Calu3 (cell line): ENCODE data around the gene ODAD3. TPM values are rescaled to one million over a fixed set of nuclear protein-coding genes. Genes with fewer than 3 reads are reported as not detected.

Source experiments
- BruUV-seq: library from RNA; stranded (reverse); fragments of 400-500 nt; replicated peaks from 2 replicates; lab custom pipeline; 2021; lab: Mats Ljungman, UMichigan
- CTCF ChIA-PET: fragments of 300-600 bp; sonication (Branson Sonifier 250); formaldehyde crosslinking; loops from one replicate; lab custom pipeline; 2022; ENCODE audit warnings: antibody characterized with exemption; lab: Charles Lee
- DNase-seq: peaks from one replicate; pipeline ENCODE4 v3.0.0; 2022
- H3K27ac Mint-ChIP-seq: one replicate; pipeline ENCODE4 v1.8.0; 2022; ENCODE audit warnings: mixed read lengths; ENCODE audit not compliant: unreplicated experiment
- H3K27me3 Mint-ChIP-seq: one replicate; pipeline ENCODE4 v1.8.0; 2022; ENCODE audit warnings: mixed read lengths; ENCODE audit not compliant: unreplicated experiment
- H3K36me3 Mint-ChIP-seq: one replicate; pipeline ENCODE4 v1.8.0; 2022; ENCODE audit warnings: mild to moderate bottlenecking, moderate library complexity, mixed read lengths; ENCODE audit not compliant: insufficient read depth, unreplicated experiment
- H3K4me1 Mint-ChIP-seq: one replicate; pipeline ENCODE4 v1.8.0; 2022; ENCODE audit warnings: mild to moderate bottlenecking, low read depth, mixed read lengths; ENCODE audit not compliant: unreplicated experiment
- H3K4me3 Mint-ChIP-seq: one replicate; pipeline ENCODE4 v1.8.0; 2022; ENCODE audit warnings: mild to moderate bottlenecking, low read depth, moderate library complexity, mixed read lengths; ENCODE audit not compliant: unreplicated experiment
- H3K9me3 Mint-ChIP-seq: one replicate; pipeline ENCODE4 v1.8.0; 2022; ENCODE audit warnings: low read depth, mixed read lengths; ENCODE audit not compliant: unreplicated experiment
- CTCF ChIP-seq: fragments of 200-600 bp; IDR thresholded peaks from one replicate; pipeline ENCODE4 v1.8.0; 2022; ENCODE audit warnings: antibody characterized with exemption; ENCODE audit not compliant: unreplicated experiment
- intact Hi-C: fragments of 100-400 bp; cut with micrococcal nuclease; formaldehyde crosslinking; loops from one replicate; pipeline ENCODE4 v1.10.0; 2022; ENCODE audit not compliant: unreplicated experiment
- total RNA-seq: library from RNA; stranded (reverse); gene quantifications from 2 replicates; pipeline ENCODE4 v1.2.3, GENCODE V29; 2022

ODAD3 gene
- total RNA-seq, 1 experiment from 2014 or later, result not detected

- no TSS peak for BruUV-seq
- Mint-ChIP-seq H3K9me3 (no peaks in the 10 kb centered on the region), H3K27me3 (no peaks in the 10 kb centered on the region), H3K36me3 (peaks cover 9% of the 10 kb centered on the region), H3K4me1 (no peaks in the 10 kb centered on the region), H3K27ac (no peak overlapping the region), H3K4me3 (no peak overlapping the region)
- intact Hi-C loops, result no loop called here
- no peak for TF ChIP-seq CTCF
- CTCF ChIA-PET, result no interaction called here
- no peak for DNase-seq
These were observed 47.5 kb downstream of the ODAD3 start for GRCh38 chr19:11387162-11388034.

GRCh38 chr19:11384778-11385129, 50.2 kb downstream of the ODAD3 start:
- H3K4me3 Mint-ChIP-seq, result peak overlapping the region; percentile 80
- CTCF ChIA-PET, result interaction anchor here (0.7 to 2.3 kb wide), 4 partner anchors 8 to 50 kb away, joined by 3 to 14 read pairs (median 5); partner anchors contain the start of genes ODAD3 and PRKCSH
- H3K36me3 Mint-ChIP-seq, result peaks cover 31% of the 10 kb centered on the region
- DNase-seq, result no peak
- no peak for TF ChIP-seq CTCF
- no TSS peak for BruUV-seq
- peaks cover 19% of the 10 kb centered on the region for H3K4me1 Mint-ChIP-seq
- intact Hi-C loops, result loop anchor here (5.0 kb wide), 2 partner anchors 33 to 92 kb away; partner anchors contain the start of gene RGL3
- H3K27me3 Mint-ChIP-seq, result no peaks in the 10 kb centered on the region
- no peaks in the 10 kb centered on the region for H3K9me3 Mint-ChIP-seq
- H3K27ac Mint-ChIP-seq, result no peak overlapping the region

GRCh38 chr19:11383706-11384048, 51.2 kb downstream of the ODAD3 start:
- no peak for TF ChIP-seq CTCF
- DNase-seq, result no peak
- no peaks in the 10 kb centered on the region for H3K27me3 Mint-ChIP-seq
- H3K9me3 Mint-ChIP-seq, result no peaks in the 10 kb centered on the region
- H3K4me3 Mint-ChIP-seq, result peak overlapping the region; percentile 80
- no peak overlapping the region for H3K27ac Mint-ChIP-seq
- intact Hi-C loops, result loop anchor here (5.0 kb wide), 2 partner anchors 34 to 91 kb away; partner anchors contain the start of gene RGL3
- no TSS peak for BruUV-seq
- peaks cover 33% of the 10 kb centered on the region for H3K36me3 Mint-ChIP-seq
- CTCF ChIA-PET, result interaction anchor here (0.8 to 2.3 kb wide), 4 partner anchors 35 to 77 kb away, joined by 3 to 14 read pairs (median 6); partner anchors contain the start of genes ODAD3 and PRKCSH
- peaks cover 21% of the 10 kb centered on the region for H3K4me1 Mint-ChIP-seq

- peak; percentile 67 for TF ChIP-seq CTCF
- Mint-ChIP-seq H3K36me3 (peaks cover 36% of the 10 kb centered on the region), H3K9me3 (no peaks in the 10 kb centered on the region), H3K27ac (peak overlapping the region; percentile 33), H3K4me3 (peak overlapping the region; percentile 80), H3K27me3 (no peaks in the 10 kb centered on the region), H3K4me1 (peaks cover 21% of the 10 kb centered on the region)
- intact Hi-C loops, result loop anchor here (5.0 kb wide), 2 partner anchors 34 to 91 kb away; partner anchors contain the start of gene RGL3
- BruUV-seq, result no TSS peak
- peak; percentile 73 for DNase-seq
- CTCF ChIA-PET, result interaction anchor here (0.5 to 2.3 kb wide), 6 partner anchors 8 to 116 kb away, joined by 3 to 14 read pairs (median 6); partner anchors contain the start of genes ODAD3, PRKCSH and SWSAP1
These were observed 51.8 kb downstream of the ODAD3 start for GRCh38 chr19:11382898-11383705.
